LNCaP clone FGC (cell line): ENCODE data around the gene ARID5B.

Experiments
- DNase-seq: peaks from one replicate; pipeline ENCODE4 v3.0.0-alpha.2; 2011; ENCODE audit warnings: low read depth
- H3K4me3 ChIP-seq: 2 replicates; pipeline ENCODE4 v1.5.1; 2011; ENCODE audit warnings: mild to moderate bottlenecking, low read depth, low read length, control low read depth
- CTCF ChIP-seq: IDR thresholded peaks from 2 replicates; pipeline ENCODE4 v1.5.1; 2012; ENCODE audit warnings: mild to moderate bottlenecking; ENCODE audit not compliant: control insufficient read depth, insufficient read depth; ENCODE audit errors: extremely low read depth

ARID5B gene

DNA sequence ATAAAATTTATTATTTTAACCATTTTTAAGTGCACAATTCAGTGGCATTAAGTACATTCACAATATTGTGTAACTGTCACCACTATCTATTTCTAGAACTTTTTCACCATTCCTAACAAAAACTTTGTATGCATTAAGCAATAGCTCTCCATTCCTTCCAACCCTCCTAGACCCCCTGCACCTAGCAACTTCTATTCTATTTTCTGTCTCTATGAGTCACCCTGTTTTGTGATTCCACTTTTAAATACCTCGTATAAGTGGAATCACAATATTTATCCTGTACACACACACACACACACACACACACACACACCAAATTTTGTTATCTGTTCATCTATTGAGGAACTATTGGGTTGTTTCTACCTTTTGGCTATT lies 89.2 kb downstream of the ARID5B start:
- no peak for DNase-seq
- no peak overlapping the region for H3K4me3 ChIP-seq
- TF ChIP-seq CTCF = no peak

- H3K4me3 ChIP-seq = no peak overlapping the region
- no peak for TF ChIP-seq CTCF
- no peak for DNase-seq
Measured at GRCh38 chr10:61991166-61991565, 89.7 kb downstream of the ARID5B start.

GRCh38 chr10:61992059-61992460 lies 90.6 kb downstream of the ARID5B start:
- no peak for TF ChIP-seq CTCF
- H3K4me3 ChIP-seq = no peak overlapping the region
- no peak for DNase-seq

DNA sequence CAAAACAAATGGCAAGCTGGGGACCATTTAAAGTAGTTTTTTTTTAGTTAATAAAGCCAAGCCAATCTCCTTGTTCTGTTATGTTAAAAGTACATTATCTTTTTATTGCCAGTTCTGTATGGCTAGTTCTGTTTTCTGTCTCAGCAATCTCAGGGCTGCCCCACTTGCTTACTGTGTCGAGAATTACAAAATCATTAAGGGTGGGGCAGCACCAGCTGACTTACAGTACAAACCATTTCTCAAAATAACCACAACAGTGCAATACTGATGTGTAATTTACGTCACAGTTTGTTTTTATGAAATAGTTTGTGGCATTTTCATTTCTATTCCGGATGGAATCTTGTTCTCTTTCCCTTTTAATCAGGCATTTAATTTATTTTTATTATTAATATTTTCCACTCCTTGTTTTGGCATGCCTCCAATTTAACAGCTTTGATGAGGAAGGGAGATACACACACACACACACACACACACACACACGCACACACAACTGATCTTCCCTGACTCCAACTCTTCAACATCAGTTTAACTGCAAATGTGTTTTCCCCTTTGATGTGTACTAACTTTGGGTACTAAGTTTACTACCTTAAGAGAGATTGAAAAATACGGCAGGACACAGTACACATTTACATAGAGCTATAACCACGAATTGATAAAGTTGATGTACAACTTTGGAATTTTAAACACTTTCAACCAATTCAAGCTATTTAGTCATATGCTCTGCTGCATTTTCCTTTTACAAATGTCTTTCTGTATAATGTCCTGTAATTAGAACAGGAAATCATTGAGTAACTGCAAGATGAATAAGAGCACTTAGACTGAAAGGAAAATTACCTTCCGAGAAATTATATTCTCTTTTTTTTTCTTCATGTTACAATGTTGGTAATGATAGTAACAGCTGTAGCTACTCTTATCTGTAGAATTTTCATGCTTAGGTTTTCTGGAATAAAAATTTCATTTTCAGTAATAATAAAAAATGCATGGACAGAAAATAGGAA lies 91.5 kb downstream of the ARID5B start:
- no peak for TF ChIP-seq CTCF
- no peak for DNase-seq
- H3K4me3 ChIP-seq = no peak overlapping the region

- DNase-seq = no peak
- no peak overlapping the region for H3K4me3 ChIP-seq
- TF ChIP-seq CTCF = no peak
Measured at GRCh38 chr10:61993711-61994401, 92.4 kb downstream of the ARID5B start.

GRCh38 chr10:61994405-61995219 lies 93.1 kb downstream of the ARID5B start:
- TF ChIP-seq CTCF = no peak
- no peak overlapping the region for H3K4me3 ChIP-seq
- DNase-seq = no peak
